GM18508 (cell line): ENCODE data around the gene ISM1.
A peak's percentile ranks its signal among the peaks of the same experiment; 100 is the strongest.

Experiments
- ATAC-seq: cut with Tn5 transposase; IDR thresholded peaks from one replicate; pipeline ENCODE4 v1.9.1; 2021; ENCODE audit warnings: moderate number of reproducible peaks; ENCODE audit not compliant: insufficient read depth, unreplicated experiment

ISM1 gene

DNA sequence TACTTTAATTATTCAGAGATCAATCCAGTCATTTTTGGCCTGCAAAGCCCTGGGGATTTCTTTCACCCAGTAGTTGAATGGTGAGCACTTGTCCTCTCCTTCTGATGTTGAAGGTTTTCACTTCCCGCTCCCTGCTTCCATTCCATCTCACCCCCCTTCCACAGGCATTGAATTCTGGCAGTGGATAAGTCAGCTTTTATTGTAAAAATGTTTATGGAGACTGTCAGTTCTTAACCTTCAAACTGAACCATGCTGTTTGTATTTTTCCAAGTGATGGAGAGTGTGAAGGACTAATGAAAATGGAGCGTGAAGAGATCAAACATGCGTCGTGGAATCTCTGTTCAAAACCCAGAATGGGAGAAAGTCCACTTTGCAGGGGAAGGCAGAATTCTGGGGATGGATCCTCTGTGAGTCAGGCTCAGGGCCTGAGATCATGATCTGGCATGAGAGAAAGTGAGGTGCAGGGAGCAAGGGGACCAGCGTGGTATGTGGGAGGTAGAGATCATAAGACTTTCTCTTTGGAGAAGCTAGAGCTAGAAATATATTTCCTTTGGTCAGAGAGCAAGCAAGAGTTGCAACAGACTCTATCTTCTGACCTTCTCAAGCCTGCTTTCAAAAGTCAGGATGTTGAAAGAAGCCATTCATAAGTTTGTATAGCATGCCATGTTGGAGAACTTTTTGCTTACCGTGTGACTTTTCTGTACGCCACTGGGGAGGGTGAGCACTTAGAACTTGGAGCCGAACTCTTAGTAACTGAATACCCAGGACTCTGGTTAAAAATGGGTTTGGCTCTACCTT lies 30.2 kb downstream of the ISM1 start:
- no peak for ATAC-seq

DNA sequence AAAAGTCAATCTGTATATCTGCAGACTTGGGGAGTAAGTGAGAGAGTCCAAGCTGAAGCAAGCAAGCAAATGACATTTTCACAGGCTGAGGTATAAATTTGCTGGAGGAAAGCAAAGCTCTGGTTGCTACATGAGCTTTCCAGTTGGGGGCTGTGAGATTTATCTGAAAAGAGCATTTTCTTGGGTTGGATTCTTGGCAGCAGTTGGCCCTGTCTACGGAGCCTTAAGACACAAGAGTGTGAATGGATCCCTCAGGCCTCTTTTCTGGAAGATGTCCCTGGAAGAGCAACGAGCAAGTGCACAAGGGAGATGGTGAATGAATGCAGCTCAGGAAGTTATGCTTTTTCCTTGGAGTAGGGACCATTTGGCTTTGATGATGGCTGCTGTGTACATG lies 30.8 kb downstream of the ISM1 start:
- no peak for ATAC-seq

- ATAC-seq: no peak
These were observed 34.3 kb downstream of the ISM1 start for GRCh38 chr20:13255356-13255755.

DNA sequence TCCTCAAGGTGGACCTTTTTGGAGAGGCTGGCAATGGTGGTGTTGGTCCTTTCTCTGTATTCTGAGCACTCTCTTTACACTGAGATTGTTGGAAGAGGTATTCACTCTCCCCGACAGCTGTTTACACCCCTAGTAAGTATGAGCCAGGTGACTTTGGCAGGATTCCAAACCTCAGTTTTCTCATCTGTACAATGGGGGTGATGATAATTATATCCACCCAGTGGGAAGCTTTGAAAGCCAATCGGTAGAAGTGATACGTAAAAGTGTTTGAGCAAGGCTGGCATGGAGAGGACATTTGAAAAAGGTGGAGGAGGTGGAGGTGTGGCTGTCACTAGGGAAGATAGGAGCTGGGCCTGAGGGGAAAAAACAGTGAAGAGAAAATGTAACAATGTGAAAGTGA lies 35.5 kb downstream of the ISM1 start:
- no peak for ATAC-seq

GRCh38 chr20:13259921-13260320 lies 38.8 kb downstream of the ISM1 start:
- no peak for ATAC-seq

GRCh38 chr20:13260650-13261279 lies 39.7 kb downstream of the ISM1 start:
- peak; percentile 43 for ATAC-seq

DNA sequence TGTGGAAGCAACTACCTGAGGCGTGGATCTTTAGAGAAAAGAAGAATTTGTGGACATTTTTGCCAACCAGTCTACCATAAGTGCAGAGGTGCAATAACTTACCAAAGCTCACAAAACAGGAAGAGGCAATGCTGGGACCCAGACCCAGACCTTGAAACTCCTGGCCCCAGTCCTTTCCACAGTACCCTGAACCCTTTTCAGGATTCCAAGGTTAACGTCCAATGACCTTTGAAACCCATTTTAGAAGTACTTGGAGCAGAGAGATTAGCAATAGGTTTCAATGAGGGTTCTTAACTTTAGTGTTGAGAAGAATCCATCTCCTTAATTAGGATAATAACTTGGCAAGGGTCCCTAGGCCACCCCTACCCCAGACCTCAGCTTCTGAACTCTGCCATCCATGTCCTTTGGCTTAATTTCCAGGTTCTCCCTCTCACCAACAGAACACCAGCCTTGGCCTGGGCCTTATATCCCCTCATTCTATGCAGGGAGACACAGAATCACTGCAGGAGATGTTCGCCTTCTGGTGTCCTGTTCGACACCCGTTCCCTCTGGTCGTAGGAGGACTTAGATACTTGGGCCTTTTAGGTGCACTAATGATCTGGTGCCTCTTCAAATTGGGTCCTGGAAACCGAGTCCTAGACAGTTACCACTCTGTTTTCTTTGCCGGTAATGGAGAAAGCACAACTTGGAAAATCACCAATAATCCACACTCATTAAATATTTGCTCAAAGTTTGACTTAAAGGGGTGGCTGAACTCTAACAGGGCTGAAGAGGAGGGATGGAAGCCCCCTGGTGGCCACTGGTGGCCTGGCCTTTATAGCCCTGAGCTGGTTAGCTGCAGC lies 40.6 kb downstream of the ISM1 start:
- ATAC-seq: peak; percentile 42

DNA sequence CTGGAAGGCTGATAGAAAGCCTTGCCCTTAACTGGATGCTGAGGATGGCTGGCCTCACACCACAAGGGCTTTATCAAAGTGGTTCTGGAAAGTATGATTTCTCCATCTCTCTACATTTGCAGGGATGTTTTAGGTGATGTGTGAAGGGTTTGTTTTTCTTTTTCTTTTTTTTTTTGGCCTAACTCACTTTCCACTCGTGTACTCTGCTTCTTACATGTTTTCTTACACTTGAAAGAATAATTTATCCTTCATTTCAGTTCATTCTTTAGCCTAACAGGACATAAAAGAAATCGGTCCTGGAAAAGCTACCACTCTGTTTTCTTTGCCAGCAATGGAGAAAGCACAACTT lies 41.2 kb downstream of the ISM1 start:
- ATAC-seq: no peak

- ATAC-seq: no peak
These were observed 41.7 kb downstream of the ISM1 start for GRCh38 chr20:13262671-13263360.

- ATAC-seq: no peak
These were observed 42.4 kb downstream of the ISM1 start for GRCh38 chr20:13263451-13263850.

DNA sequence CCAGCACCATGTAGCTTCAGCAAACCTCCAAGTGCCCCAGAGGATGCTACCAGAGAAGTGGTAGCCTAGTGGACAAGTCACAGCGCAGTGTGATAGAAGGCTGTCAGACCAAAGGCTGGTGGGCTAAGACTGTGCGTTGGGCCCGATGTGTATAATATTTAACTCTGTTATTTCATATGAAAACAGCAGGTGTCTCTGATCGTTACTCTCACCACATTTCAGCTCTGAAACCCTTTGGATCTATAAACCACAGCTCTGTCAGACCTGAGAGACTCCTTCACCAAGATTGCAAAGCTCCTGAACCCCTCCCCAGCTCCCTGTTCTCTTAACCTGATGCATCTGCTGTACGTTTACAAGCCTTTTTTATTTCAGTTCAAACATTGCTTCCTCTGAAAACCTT lies 43.8 kb downstream of the ISM1 start:
- ATAC-seq: peak; percentile 37

GRCh38 chr20:13265941-13266340 lies 44.9 kb downstream of the ISM1 start:
- no peak for ATAC-seq

- ATAC-seq: no peak
These were observed 46.2 kb downstream of the ISM1 start for GRCh38 chr20:13267231-13267630.

GRCh38 chr20:13268953-13269352 lies 47.9 kb downstream of the ISM1 start:
- ATAC-seq: no peak

DNA sequence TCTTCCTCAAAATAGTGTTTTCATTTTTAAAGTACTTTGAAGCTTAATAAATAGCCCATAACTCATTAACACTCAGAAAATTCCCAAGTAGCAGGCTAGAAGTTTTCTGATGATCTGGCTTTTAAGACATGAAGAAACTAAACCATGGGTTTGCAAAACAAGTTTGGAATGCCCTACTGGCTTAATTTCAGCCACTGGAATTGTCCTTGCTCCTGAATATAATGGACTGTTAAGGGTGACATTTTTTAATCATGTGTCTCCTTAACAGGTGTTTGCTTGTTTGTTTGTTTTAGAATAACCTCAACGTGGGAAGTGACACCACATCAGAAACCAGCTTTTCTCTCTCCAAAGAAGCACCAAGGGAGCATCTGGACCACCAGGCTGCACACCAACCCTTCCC lies 49.1 kb downstream of the ISM1 start:
- no peak for ATAC-seq

DNA sequence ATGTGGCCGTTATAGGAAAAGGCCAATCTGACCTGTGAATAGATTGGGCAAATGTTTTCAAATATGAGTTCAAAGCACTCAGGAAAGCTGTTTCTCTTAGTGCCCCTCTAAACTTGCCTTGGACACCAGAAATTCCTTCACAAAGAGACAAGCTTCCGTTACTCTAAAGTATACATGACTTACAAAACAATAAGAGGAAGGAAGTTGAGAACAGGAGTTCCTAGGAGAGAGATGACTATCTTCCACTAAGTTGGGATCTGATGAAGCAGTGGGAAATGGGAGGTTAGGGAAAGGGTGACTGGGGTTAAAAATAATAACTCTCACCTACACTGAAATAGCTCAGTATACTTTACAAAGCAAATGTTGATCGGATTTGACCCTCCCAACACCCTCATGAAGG lies 50.0 kb downstream of the ISM1 start:
- no peak for ATAC-seq

DNA sequence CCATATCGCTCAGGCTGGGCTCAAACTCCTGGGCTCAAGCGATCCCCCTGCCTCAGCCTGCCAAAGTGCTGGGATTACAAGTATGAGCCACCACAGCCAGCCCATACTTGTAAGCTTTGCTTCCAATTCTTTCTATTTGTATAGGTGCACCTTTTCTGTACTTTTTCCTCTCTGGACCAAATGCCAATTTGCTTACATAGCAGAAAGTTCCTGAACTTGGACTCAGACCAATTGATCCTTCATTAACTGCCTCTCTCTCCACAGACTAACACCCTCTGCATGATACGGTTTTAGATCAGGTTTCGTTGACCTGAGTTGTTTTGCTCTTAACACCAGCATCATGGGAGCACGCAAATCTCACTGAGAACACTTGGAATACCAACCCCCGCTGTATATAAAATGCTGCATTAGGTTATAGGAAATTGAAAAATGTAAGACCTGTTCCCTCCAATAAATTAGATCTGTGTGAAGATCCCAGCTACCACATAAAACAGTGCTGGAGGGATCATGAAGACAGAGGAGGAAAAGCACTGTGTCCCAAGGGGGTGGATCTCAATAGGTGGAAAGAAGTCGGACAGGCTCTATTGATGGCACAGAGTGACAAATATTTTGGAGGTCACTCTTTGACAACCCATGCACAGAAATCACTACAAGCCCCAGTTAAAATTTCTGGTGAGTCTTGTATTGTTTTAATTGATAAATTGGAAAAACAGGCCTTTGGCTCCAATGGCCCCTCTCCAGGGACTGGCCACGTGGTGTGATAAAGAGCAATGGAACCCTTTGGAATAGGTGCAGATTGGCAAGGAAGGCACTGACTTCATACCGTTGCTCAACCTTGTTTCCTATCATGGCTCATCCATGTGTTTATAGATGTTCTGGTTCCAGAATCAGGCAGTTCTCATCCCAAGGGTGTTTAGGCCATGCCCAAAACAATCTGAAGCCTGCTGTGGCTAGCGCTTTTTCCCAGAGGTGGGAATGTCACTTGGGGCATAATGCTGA lies 51.2 kb downstream of the ISM1 start:
- ATAC-seq: no peak

GRCh38 chr20:13274275-13274861 lies 53.3 kb downstream of the ISM1 start:
- ATAC-seq: no peak

DNA sequence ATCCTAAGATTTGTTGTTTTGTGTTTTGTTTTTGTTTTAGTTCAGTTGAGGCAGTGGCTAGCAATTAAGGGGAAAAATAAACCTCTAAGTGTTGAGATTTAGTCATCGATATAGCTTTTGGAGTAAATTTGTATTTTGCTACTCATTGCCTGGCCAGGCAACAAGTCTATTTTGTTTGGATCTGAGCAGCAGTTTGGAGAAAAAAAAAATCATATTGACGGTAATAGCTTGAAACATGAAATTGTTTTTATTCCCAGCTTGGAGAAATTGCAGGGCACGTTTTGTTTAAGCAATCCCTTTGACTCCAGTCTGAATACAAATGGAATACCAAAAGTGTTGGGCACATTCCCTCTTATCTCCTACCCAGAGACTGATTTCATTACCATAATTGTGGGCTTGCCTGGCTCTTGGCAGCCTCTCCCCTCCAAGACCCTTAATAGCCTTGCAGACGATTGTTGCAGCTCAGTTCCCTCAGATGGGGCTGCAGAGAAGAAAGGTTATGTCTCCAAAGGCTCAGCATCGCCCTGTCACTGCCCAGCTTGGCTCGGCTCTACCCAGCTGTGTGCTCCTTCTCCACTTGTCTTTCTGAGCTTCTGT lies 56.0 kb downstream of the ISM1 start:
- no peak for ATAC-seq
